ENCODE measurements around the gene CDK9.

DNA sequence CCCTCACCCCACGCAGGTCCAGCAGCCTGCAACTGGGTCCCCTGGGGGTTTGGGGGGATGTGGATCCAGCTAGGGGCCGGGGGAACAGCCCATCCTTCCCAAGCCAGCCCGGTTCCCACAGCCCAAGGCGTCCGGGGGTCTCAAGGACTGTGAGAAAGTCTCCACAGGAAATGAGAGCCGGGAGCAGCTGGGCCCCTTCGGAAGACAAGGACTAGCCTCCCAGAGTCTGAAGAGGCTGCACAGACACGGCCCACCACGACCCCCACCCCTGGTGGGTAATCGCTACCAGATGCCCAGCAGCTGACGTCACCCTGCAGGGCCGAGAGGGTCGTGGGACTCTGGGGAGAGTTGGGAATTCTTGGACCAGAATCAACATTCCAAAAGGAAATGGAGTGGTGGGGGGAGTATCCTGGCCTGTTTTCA is 17.9 kb upstream of the CDK9 start:
- TF ChIP-seq, protein P1, sequence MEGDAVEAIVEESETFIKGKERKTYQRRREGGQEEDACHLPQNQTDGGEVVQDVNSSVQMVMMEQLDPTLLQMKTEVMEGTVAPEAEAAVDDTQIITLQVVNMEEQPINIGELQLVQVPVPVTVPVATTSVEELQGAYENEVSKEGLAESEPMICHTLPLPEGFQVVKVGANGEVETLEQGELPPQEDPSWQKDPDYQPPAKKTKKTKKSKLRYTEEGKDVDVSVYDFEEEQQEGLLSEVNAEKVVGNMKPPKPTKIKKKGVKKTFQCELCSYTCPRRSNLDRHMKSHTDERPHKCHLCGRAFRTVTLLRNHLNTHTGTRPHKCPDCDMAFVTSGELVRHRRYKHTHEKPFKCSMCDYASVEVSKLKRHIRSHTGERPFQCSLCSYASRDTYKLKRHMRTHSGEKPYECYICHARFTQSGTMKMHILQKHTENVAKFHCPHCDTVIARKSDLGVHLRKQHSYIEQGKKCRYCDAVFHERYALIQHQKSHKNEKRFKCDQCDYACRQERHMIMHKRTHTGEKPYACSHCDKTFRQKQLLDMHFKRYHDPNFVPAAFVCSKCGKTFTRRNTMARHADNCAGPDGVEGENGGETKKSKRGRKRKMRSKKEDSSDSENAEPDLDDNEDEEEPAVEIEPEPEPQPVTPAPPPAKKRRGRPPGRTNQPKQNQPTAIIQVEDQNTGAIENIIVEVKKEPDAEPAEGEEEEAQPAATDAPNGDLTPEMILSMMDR (IDR thresholded peaks at IDR 0.05), result no peak
- no peak for TF ChIP-seq ZFX (IDR thresholded peaks at IDR 0.05; ENCODE audit: borderline replicate concordance)
